ENCODE measurements around the gene IREB2. TPM values are rescaled to one million over a fixed set of nuclear protein-coding genes. Genes with fewer than 3 reads are reported as not detected.

Gene IREB2
- total RNA-seq, 1 experiment from 2014 or later = 84.5 TPM

- H3K27ac Mint-ChIP-seq (ENCODE audit: unreplicated experiment) = no peak overlapping the region
- no peak overlapping the region for H3K4me3 Mint-ChIP-seq (ENCODE audit: low read depth, unreplicated experiment)
- TF ChIP-seq, protein P1, sequence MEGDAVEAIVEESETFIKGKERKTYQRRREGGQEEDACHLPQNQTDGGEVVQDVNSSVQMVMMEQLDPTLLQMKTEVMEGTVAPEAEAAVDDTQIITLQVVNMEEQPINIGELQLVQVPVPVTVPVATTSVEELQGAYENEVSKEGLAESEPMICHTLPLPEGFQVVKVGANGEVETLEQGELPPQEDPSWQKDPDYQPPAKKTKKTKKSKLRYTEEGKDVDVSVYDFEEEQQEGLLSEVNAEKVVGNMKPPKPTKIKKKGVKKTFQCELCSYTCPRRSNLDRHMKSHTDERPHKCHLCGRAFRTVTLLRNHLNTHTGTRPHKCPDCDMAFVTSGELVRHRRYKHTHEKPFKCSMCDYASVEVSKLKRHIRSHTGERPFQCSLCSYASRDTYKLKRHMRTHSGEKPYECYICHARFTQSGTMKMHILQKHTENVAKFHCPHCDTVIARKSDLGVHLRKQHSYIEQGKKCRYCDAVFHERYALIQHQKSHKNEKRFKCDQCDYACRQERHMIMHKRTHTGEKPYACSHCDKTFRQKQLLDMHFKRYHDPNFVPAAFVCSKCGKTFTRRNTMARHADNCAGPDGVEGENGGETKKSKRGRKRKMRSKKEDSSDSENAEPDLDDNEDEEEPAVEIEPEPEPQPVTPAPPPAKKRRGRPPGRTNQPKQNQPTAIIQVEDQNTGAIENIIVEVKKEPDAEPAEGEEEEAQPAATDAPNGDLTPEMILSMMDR (IDR thresholded peaks at IDR 0.05; ENCODE audit: unreplicated experiment) = no peak
- CTCF ChIA-PET = no interaction called here
- BruUV-seq (replicated peaks) = no TSS peak
- H3K4me1 Mint-ChIP-seq (ENCODE audit: low read depth, unreplicated experiment) = peaks cover 13% of the 10 kb centered on the region
- DNase-seq = no peak
- intact Hi-C loops (cut with micrococcal nuclease; ENCODE audit: unreplicated experiment) = no loop called here
- no peaks in the 10 kb centered on the region for H3K9me3 Mint-ChIP-seq (ENCODE audit: low read depth, unreplicated experiment)
- H3K27me3 Mint-ChIP-seq (ENCODE audit: unreplicated experiment) = no peaks in the 10 kb centered on the region
- peaks cover 43% of the 10 kb centered on the region for H3K36me3 Mint-ChIP-seq (ENCODE audit: insufficient read depth, unreplicated experiment)
These were observed 8.5 kb downstream of the IREB2 start for GRCh38 chr15:78446551-78446950.

DNA sequence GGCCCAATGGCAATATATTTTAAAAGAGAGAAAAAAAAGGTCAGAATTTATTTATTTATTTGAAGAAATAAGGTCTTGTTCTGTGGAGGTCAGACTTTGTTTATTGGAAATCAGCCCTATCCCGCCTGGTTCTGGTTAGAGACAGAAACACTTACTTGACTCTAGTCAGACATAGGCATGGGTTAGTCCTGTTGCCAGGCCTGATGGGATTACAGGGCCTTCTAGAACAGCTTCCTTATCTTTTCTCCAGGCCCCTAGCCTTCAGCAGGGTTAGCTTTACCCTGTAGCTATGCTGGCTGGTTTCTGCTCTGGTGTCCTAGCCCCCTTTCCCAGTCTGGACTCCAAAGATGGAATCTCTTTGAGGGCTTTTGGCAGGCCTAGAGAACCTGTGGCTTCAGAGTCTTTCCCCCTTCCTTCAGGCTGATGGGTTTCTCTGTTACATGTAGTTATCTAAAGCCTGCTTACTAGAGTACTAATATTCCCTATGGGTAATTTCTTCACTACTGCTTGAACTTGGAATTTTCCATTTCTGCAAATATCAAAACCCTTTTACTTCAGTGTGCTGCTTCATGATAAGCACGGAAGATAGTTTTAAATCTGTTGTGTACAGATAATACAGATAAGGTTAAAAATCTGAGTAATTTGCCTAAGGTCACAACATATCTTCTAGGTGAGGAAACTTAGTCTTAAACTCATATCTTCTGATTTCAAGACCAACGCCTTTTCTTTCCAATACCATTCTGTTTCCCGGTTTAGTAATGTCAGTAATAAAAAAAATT is 10.6 kb downstream of the IREB2 start:
- CTCF ChIA-PET = interaction anchor here (0.9 kb wide), 1 partner anchor 91 kb away, joined by 3 read pairs; no protein-coding TSS in a partner anchor
- Mint-ChIP-seq H3K27ac (ENCODE audit: unreplicated experiment) (no peak overlapping the region), H3K36me3 (ENCODE audit: insufficient read depth, unreplicated experiment) (peaks cover 39% of the 10 kb centered on the region), H3K9me3 (ENCODE audit: low read depth, unreplicated experiment) (no peaks in the 10 kb centered on the region), H3K4me3 (ENCODE audit: low read depth, unreplicated experiment) (no peak overlapping the region), H3K4me1 (ENCODE audit: low read depth, unreplicated experiment) (peaks cover 34% of the 10 kb centered on the region), H3K27me3 (ENCODE audit: unreplicated experiment) (no peaks in the 10 kb centered on the region)
- DNase-seq = no peak
- BruUV-seq (replicated peaks) = no TSS peak
- TF ChIP-seq, protein P1 (IDR thresholded peaks at IDR 0.05; ENCODE audit: unreplicated experiment) = no peak
- intact Hi-C loops (cut with micrococcal nuclease; ENCODE audit: unreplicated experiment) = no loop called here

- Mint-ChIP-seq H3K4me3 (ENCODE audit: low read depth, unreplicated experiment) (no peak overlapping the region), H3K36me3 (ENCODE audit: insufficient read depth, unreplicated experiment) (peaks cover 37% of the 10 kb centered on the region), H3K27me3 (ENCODE audit: unreplicated experiment) (no peaks in the 10 kb centered on the region), H3K27ac (ENCODE audit: unreplicated experiment) (no peak overlapping the region), H3K4me1 (ENCODE audit: low read depth, unreplicated experiment) (peaks cover 38% of the 10 kb centered on the region), H3K9me3 (ENCODE audit: low read depth, unreplicated experiment) (no peaks in the 10 kb centered on the region)
- TF ChIP-seq, protein P1 (IDR thresholded peaks at IDR 0.05; ENCODE audit: unreplicated experiment) = no peak
- no TSS peak for BruUV-seq (replicated peaks)
- no peak for DNase-seq
- intact Hi-C loops (cut with micrococcal nuclease; ENCODE audit: unreplicated experiment) = no loop called here
- CTCF ChIA-PET = interaction anchor here (0.9 kb wide), 1 partner anchor 90 kb away, joined by 3 read pairs; no protein-coding TSS in a partner anchor
These were observed 11.4 kb downstream of the IREB2 start for GRCh38 chr15:78449220-78449999.

DNA sequence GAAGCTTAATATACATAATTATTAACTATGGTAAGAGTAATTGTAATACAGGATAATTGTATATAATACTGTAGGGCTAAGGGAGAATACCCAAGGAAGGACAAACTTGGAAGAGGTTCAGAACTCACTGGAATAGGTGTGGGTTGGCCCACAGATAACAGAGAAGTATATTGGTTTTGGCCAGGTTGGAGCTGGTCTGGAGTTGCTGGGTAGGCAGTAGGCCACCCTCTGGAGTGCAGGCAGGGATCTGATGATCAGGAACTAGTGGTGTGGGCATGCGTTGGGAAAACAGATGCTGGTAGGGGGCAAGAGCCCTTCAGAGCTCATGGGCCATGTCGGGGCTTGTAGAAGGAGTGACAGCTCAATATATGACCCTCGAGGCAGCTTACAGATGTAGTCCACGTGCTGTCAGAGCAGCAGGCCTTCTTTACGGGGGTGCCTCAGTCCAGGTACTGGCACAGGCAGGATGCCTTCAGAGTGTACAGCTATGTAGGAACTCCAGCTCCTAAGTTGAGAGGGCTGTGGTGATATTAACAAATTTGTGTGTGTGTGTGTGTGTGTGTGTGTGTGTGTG is 12.4 kb downstream of the IREB2 start:
- intact Hi-C loops (cut with micrococcal nuclease; ENCODE audit: unreplicated experiment) = no loop called here
- TF ChIP-seq, protein P1 (IDR thresholded peaks at IDR 0.05; ENCODE audit: unreplicated experiment) = no peak
- Mint-ChIP-seq H3K27ac (ENCODE audit: unreplicated experiment) (no peak overlapping the region), H3K27me3 (ENCODE audit: unreplicated experiment) (no peaks in the 10 kb centered on the region), H3K9me3 (ENCODE audit: low read depth, unreplicated experiment) (no peaks in the 10 kb centered on the region), H3K4me1 (ENCODE audit: low read depth, unreplicated experiment) (peaks cover 47% of the 10 kb centered on the region), H3K4me3 (ENCODE audit: low read depth, unreplicated experiment) (no peak overlapping the region), H3K36me3 (ENCODE audit: insufficient read depth, unreplicated experiment) (peaks cover 29% of the 10 kb centered on the region)
- CTCF ChIA-PET = interaction anchor here (0.8 kb wide), 1 partner anchor 148 kb away, joined by 5 read pairs; no protein-coding TSS in a partner anchor
- BruUV-seq (replicated peaks) = no TSS peak
- no peak for DNase-seq
